ENCODE measurements around the gene USH1C. TPM values are rescaled to one million over a fixed set of nuclear protein-coding genes. Genes with fewer than 3 reads are reported as not detected.

Gene USH1C
- polyA plus RNA-seq, 4 donors: 1.7 to 71.2 (median 53.8) TPM

GRCh38 chr11:17446482-17446881, 97.7 kb downstream of the USH1C start:
- DNase-seq (ENCODE audit: low read depth in 4 of 4, low spot score in 3 of 4): no peak

DNA sequence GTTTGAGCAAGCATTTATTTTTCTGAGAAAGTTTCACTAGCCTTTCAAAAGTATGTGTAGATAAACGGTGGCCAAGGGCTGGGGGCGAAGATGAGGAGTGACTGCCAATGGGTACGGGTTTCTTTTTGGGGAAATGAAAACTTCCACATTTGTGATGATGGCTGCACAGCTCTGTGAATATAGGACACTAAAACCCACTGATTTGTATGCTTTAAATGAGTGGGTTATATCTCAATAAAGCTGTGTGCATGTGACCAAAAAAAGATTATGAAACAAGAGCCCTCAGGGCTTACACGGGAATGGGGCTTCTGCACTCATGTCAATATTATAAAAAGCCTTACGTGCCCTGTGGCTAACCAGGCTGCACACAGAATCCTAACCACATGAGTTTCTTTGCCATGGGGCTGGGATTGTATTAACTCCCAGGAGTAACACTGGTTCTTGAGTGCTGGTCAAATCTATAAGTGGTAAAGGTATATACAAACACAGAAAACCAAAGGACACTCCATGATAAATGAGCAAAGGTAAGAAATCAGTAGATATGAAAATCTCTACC, 98.9 kb downstream of the USH1C start:
- DNase-seq (ENCODE audit: low read depth in 4 of 4, low spot score in 3 of 4): no peak

DNA sequence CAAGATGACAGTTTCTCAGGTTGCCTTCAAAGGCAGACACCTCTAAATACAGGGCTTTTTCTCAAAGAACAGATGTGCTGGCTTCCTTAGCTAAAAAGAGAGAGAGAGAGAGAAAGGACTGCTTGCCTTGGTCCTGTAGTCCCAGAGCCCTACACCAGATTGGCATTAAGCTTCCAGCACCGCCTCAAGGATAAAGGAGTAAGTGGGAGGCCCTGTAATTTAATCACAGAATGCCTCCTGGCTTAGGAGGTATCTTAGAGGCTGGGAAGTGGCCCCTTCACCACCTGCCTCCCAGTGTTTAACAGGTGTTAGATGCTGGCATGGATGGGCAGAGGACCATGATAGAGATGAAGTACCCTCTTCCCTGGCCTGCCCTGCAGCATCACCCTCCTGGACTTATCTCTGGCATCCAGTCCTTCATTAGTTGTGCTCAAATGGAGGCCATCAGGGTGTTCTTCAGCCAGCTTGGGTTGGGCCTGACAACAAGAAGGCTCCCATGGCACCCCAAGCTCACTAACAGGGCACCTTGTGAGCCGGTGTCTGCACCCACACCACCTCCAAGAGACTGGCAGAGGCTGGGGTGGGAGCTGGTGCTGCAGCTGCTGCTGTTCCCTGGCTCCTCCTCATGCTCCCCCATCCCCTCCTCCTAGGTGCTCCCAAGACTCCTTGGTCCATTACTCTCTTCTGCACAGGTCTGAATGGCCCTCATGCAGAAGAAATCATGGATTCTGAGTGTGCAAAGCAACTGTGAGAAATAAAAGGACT, 100.1 kb downstream of the USH1C start:
- no peak for DNase-seq (ENCODE audit: low read depth in 4 of 4, low spot score in 3 of 4)

Other genes with a start within 250 kb of the USH1C start
- gene NCR3LG1, start 192.6 kb downstream of the USH1C start, polyA plus RNA-seq (ENCODE audit: insufficient read length in 4 of 4): 1 to 10 TPM in 3 of 4 donors, under 1 TPM in 1; 0.64 to 1.6 (median 1.2) TPM
- 1 to 10 TPM in 3 of 4 donors, under 1 TPM in 1; 0.23 to 2.8 (median 2.2) TPM for gene KCNJ11, start 155.8 kb downstream of the USH1C start, polyA plus RNA-seq (ENCODE audit: insufficient read length in 4 of 4)
- gene ABCC8, start 67.6 kb downstream of the USH1C start, polyA plus RNA-seq (ENCODE audit: insufficient read length in 4 of 4): 10 to 100 TPM in 1 of 4 donors, 1 to 10 TPM in 3; 1.6 to 10.5 (median 2.0) TPM
- gene OTOG, start 2.8 kb upstream of the USH1C start, polyA plus RNA-seq (ENCODE audit: insufficient read length in 4 of 4): under 1 TPM; 0.22 to 0.75 (median 0.29) TPM
- gene MYOD1, start 175.2 kb upstream of the USH1C start, polyA plus RNA-seq (ENCODE audit: insufficient read length in 4 of 4): not detected
- 1 to 10 TPM in 2 of 4 donors, under 1 TPM in 2; 0.60 to 1.6 (median 0.94) TPM for gene KCNC1, start 190.4 kb upstream of the USH1C start, polyA plus RNA-seq (ENCODE audit: insufficient read length in 4 of 4)

All from left renal pelvis (tissue), 4 donors.